HEK293 (cell line): ENCODE results near the gene PROCA1.

ENCODE experiments used
- MEIS1 ChIP-seq: sonication (generic); formaldehyde crosslinking; IDR thresholded peaks from 2 replicates; pipeline ENCODE4 v1.8.1; 2022; ENCODE audit warnings: missing genetic modification reagents, mild to moderate bottlenecking, borderline replicate concordance
- ZNF133 ChIP-seq: fragments of 450-650 bp; formaldehyde crosslinking; IDR thresholded peaks from 2 replicates; pipeline ENCODE4 v1.5.1; 2016; ENCODE audit warnings: missing biosample characterization, missing genetic modification characterization
- ZNF501 ChIP-seq: fragments of 450-650 bp; formaldehyde crosslinking; IDR thresholded peaks from 2 replicates; pipeline ENCODE4 v1.5.1; 2016; ENCODE audit warnings: missing biosample characterization, missing genetic modification characterization

DNA sequence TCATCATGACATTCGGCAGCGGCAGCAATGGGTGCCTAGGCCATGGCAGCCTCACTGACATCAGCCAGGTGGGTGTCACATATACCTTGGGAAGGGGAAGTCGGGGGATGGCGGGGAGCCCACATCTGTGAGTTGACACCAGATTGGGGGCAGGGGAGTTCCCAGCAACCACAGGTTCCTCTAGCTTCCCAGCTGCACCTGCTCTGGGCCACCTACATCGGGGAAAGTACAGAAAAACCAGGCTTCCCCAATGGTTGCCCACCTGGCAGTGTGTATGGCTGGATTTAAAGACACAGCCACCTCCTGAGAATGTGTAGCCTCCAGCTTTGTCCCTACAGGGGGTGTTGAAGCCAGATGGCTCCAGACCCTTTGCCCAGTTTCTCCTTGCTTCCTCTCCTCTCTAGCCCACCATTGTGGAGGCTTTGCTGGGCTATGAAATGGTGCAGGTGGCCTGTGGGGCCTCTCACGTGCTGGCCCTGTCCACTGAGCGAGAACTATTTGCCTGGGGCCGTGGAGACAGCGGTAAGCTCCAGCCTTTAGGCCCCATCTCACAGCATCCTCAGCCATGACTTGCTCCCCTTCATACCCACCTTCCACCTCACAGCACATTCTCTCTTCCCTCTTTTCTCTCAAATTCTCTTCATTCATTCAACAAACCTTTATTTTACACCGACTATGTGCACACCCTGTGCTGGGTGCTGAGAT is 27.1 kb upstream of the PROCA1 start:
- TF ChIP-seq ZNF133 (tag by site-specific recombination): no peak
- TF ChIP-seq ZNF501 (tag by site-specific recombination): no peak
- TF ChIP-seq MEIS1 (CRISPR knock-in tag): no peak
